GM12865 (cell line): ENCODE measurements around the gene HNRNPH1.

Experiments used
- DNase-seq: peaks from one replicate; pipeline ENCODE4 v3.0.0; 2010; ENCODE audit warnings: low read depth
- H3K4me3 ChIP-seq: 2 replicates; pipeline ENCODE4 v1.5.1; 2011; ENCODE audit warnings: mild to moderate bottlenecking, low read depth, low read length, control low read depth
- CTCF ChIP-seq: IDR thresholded peaks from 2 replicates; pipeline ENCODE4 v1.5.1; 2011; ENCODE audit warnings: low read length, control low read depth, low read depth, inconsistent platforms; ENCODE audit not compliant: insufficient read depth; ENCODE audit errors: missing control alignments

HNRNPH1 gene

DNA sequence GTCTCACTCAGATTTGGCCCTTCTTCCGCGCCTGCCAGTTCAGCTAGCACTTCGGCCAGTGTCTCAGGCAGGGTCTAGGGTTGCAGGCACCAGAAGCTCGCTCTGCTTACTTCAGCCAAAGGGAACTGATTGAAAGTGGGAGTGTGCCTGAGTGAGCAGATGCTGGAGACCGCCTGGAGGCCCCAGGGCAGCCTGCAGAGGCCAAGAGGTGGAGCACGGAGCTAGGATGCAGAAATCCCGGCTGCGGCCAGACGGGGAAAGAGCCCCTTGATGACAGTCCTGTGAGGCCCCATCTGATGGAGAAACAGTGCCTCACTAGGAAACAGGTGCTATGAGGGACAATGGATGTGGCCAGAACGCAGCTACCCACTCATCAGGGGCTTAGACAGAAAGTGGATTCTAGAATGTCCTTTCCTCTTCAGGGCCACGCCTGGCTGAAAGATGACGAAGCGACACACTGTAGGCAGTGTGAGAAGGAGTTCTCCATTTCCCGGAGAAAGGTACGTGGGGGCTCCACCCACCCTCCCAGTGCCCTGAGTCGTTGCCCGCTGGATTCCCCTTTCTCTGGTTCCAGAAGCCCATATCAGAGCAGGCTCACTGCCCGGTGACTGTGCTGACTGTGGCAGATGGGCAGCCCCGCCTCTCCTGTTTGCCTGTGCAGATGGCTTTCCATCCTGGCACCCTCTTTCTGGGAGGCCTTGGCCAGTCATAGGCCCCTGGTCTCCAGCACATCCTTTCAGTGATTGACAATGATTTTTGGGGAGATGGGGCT lies 16.1 kb downstream of the HNRNPH1 start:
- no peak for TF ChIP-seq CTCF
- no peak overlapping the region for H3K4me3 ChIP-seq
- no peak for DNase-seq

GRCh38 chr5:179606910-179607159 lies 16.6 kb downstream of the HNRNPH1 start:
- TF ChIP-seq CTCF: no peak
- no peak overlapping the region for H3K4me3 ChIP-seq

GRCh38 chr5:179606071-179606909 lies 17.2 kb downstream of the HNRNPH1 start:
- no peak for DNase-seq
- no peak for TF ChIP-seq CTCF
- H3K4me3 ChIP-seq: no peak overlapping the region

More at GRCh38 chr5:179606910-179607159, 16.6 kb downstream of the HNRNPH1 start:
- no peak for DNase-seq

- no peak for TF ChIP-seq CTCF
- DNase-seq: no peak
- H3K4me3 ChIP-seq: no peak overlapping the region
Measured at GRCh38 chr5:179605026-179605833, 18.2 kb downstream of the HNRNPH1 start.

- no peak for DNase-seq
- H3K4me3 ChIP-seq: no peak overlapping the region
- no peak for TF ChIP-seq CTCF
Measured at GRCh38 chr5:179603308-179603707, 20.2 kb downstream of the HNRNPH1 start.

GRCh38 chr5:179601871-179602625 lies 21.4 kb downstream of the HNRNPH1 start:
- H3K4me3 ChIP-seq: no peak overlapping the region
- TF ChIP-seq CTCF: no peak
- DNase-seq: no peak
